Measurements from ENCODE around the gene SRSF12. TPM values are rescaled to one million over a fixed set of nuclear protein-coding genes. Genes with fewer than 3 reads are reported as not detected.

SRSF12 gene
- total RNA-seq, 6 donors from 2014 or later, result 0.10 to 0.89 (median 0.23) TPM; not detected in 1

- peak in 3 of 4 donors; percentile 86 to 95 (median 90) for TF ChIP-seq POLR2A (IDR thresholded peaks at IDR 0.05)
- TF ChIP-seq POLR2AphosphoS5 (IDR thresholded peaks at IDR 0.05), result peak; percentile 94
- peak in 3 of 4 donors; percentile 23 to 89 (median 43) for TF ChIP-seq EP300 (IDR thresholded peaks at IDR 0.05)
- TF ChIP-seq CTCF (IDR thresholded peaks at IDR 0.05), result peak in 1 of 6 experiments; percentile 22
- Histone ChIP-seq H3K36me3 (peaks cover 14 to 34% (median 18%) of the 10 kb centered on the region in 4 donors), H3K27me3 (no peaks in the 10 kb centered on the region), H3K4me1 (peaks cover 27 to 32% (median 29%) of the 10 kb centered on the region in 4 donors), H3K4me3 (peak overlapping the region; percentile 57 to 96 (median 88)), H3K27ac (peak overlapping the region; percentile 98 to 100 (median 100)), H3K9me3 (no peaks in the 10 kb centered on the region)
- DNase-seq (peak; percentile 99), ATAC-seq (ENCODE audit: low FRiP score in 2 of 2) (peak; percentile 85 to 92)
- 0 to 1% methylated on average over 12 to 27 of the region's 69 CpGs for WGBS, 2 donors
Observed at GRCh38 chr6:89081423-89082322, 36.2 kb downstream of the SRSF12 start.

DNA sequence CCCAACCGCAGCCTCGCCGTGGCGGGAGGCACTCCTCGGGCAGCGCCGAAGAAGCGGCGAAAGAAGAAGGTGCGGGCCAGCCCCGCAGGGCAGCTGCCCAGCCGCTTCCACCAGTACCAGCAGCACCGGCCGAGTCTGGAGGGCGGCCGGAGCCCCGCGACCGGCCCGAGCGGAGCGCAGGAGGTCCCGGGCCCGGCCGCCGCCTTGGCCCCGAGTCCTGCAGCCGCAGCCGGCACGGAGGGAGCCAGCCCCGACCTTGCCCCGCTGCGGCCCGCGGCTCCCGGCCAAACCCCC lies 36.8 kb downstream of the SRSF12 start:
- 0% methylated on average over 32 of the region's 36 CpGs; no CpG with 5 or more reads in 1 of the 2 donors for WGBS, 2 donors
- Histone ChIP-seq H3K4me1 (peaks cover 26 to 31% (median 28%) of the 10 kb centered on the region in 4 donors), H3K9me3 (no peaks in the 10 kb centered on the region), H3K27me3 (no peaks in the 10 kb centered on the region), H3K4me3 (peak overlapping the region; percentile 57 to 96 (median 88)), H3K36me3 (peaks cover 14 to 32% (median 18%) of the 10 kb centered on the region in 4 donors), H3K27ac (peak overlapping the region; percentile 98 to 100 (median 100))
- TF ChIP-seq EP300 (IDR thresholded peaks at IDR 0.05) (no peak), CTCF (IDR thresholded peaks at IDR 0.05) (no peak), POLR2A (IDR thresholded peaks at IDR 0.05) (no peak), POLR2AphosphoS5 (IDR thresholded peaks at IDR 0.05) (no peak)
- DNase-seq (peak in 1 of 2 donors; percentile 93), ATAC-seq (ENCODE audit: low FRiP score in 2 of 2) (peak in 1 of 2 donors; percentile 41)

GRCh38 chr6:89080281-89081128 lies 37.4 kb downstream of the SRSF12 start, which contains the start of gene PNRC1:
Gene PNRC1, plus strand, starts transcription at chr6:89080751. Its CDS starts 144 bp downstream, at chr6:89080895.
- TF ChIP-seq CTCF (IDR thresholded peaks at IDR 0.05) (peak in 1 of 6 experiments; percentile 19), POLR2A (IDR thresholded peaks at IDR 0.05) (peak; percentile 98 to 100 (median 100)), POLR2AphosphoS5 (IDR thresholded peaks at IDR 0.05) (peak; percentile 99 to 100), EP300 (IDR thresholded peaks at IDR 0.05) (peak in 1 of 4 donors; percentile 84)
- Histone ChIP-seq H3K27me3 (no peaks in the 10 kb centered on the region), H3K4me1 (peaks cover 25 to 27% (median 25%) of the 10 kb centered on the region in 4 donors), H3K9me3 (no peaks in the 10 kb centered on the region), H3K27ac (peak within 1 kb of the TSS; percentile 98 to 100 (median 100)), H3K36me3 (peaks cover 10 to 27% (median 15%) of the 10 kb centered on the region in 4 donors), H3K4me3 (peak within 1 kb of the TSS; percentile 57 to 96 (median 88))
- 1 to 2% methylated on average over 29 to 44 of the region's 63 CpGs for WGBS, 2 donors
- peak; percentile 100 for DNase-seq
- ATAC-seq (ENCODE audit: low FRiP score in 2 of 2), result peak; percentile 95 to 98

GRCh38 chr6:89079511-89080234 lies 38.2 kb downstream of the SRSF12 start:
- WGBS, 2 donors, result 0 to 1% methylated on average over 20 of the region's 20 CpGs
- peaks cover 3 to 18% (median 10%) of the 10 kb centered on the region in 4 donors for H3K36me3 ChIP-seq
- ATAC-seq (ENCODE audit: low FRiP score in 2 of 2) (peak in 1 of 2 donors; percentile 22), DNase-seq (peak in 1 of 2 donors; percentile 63)
- peak overlapping the region; percentile 2 to 96 (median 88) for H3K4me3 ChIP-seq
- no peak for TF ChIP-seq EP300 (IDR thresholded peaks at IDR 0.05)
- no peak for TF ChIP-seq POLR2AphosphoS5 (IDR thresholded peaks at IDR 0.05)
- TF ChIP-seq POLR2A (IDR thresholded peaks at IDR 0.05), result peak in 3 of 4 donors; percentile 19 to 64 (median 37)
- TF ChIP-seq CTCF (IDR thresholded peaks at IDR 0.05), result no peak
- H3K9me3 ChIP-seq, result no peaks in the 10 kb centered on the region
- peaks cover 17 to 22% (median 18%) of the 10 kb centered on the region in 4 donors for H3K4me1 ChIP-seq
- H3K27me3 ChIP-seq, result no peaks in the 10 kb centered on the region
- peak overlapping the region; percentile 98 to 100 (median 100) for H3K27ac ChIP-seq

All from upper lobe of left lung (tissue), 6 donors.